Activated B cell treated with CpG ODN at 0.5 μM for 24 hours (primary cell): Measurements from ENCODE around the gene COLEC12. TPM values are rescaled to one million over a fixed set of nuclear protein-coding genes. Genes with fewer than 3 reads are reported as not detected.

Source experiments
- ATAC-seq: fragments of 200-7000 bp; cut with Tn5 transposase; one replicate; pipeline ENCODE4 v1.10.0; 2021; ENCODE audit warnings: low read depth, mild to moderate bottlenecking, moderate library complexity
- CTCF ChIA-PET: fragments of 350-600 bp; sonication (Branson Sonifier 250); formaldehyde crosslinking; loops from one replicate; lab custom pipeline; 2021; ENCODE audit warnings: antibody characterized with exemption; lab: Charles Lee
- POLR2A ChIA-PET: fragments of 350-600 bp; sonication (Branson Sonifier 250); formaldehyde crosslinking; loops from one replicate; lab custom pipeline; 2021; ENCODE audit warnings: antibody characterized with exemption; lab: Charles Lee
- DNase-seq: peaks from one replicate; pipeline ENCODE4 v3.0.0; 2022
- H3K27ac Mint-ChIP-seq: one replicate; pipeline ENCODE4 v1.8.0; 2020; ENCODE audit warnings: mixed read lengths
- H3K27me3 Mint-ChIP-seq: one replicate; pipeline ENCODE4 v1.8.0; 2021; ENCODE audit warnings: mixed read lengths
- H3K36me3 Mint-ChIP-seq: one replicate; pipeline ENCODE4 v1.8.0; 2021; ENCODE audit warnings: low read depth, mixed read lengths
- H3K4me1 Mint-ChIP-seq: one replicate; pipeline ENCODE4 v1.8.0; 2021; ENCODE audit warnings: mixed read lengths
- H3K4me3 Mint-ChIP-seq: one replicate; pipeline ENCODE4 v1.8.0; 2020; ENCODE audit warnings: mild to moderate bottlenecking, mixed read lengths
- H3K9me3 Mint-ChIP-seq: one replicate; pipeline ENCODE4 v1.8.0; 2020; ENCODE audit warnings: mixed read lengths
- CTCF ChIP-seq: fragments of 200-600 bp; IDR thresholded peaks from one replicate; pipeline ENCODE4 v1.8.0; 2022; ENCODE audit warnings: antibody characterized with exemption, mild to moderate bottlenecking
- intact Hi-C: fragments of 100-400 bp; cut with micrococcal nuclease; formaldehyde crosslinking; loops from one replicate; pipeline ENCODE4 v1.15.1; 2024
- total RNA-seq: library from RNA; stranded (reverse); gene quantifications from 2 replicates; pipeline ENCODE4 v1.2.3, GENCODE V29; 2022

COLEC12 gene
- total RNA-seq, 1 donor from 2014 or later: not detected

GRCh38 chr18:286515-287310 lies 213.8 kb downstream of the COLEC12 start:
- TF ChIP-seq CTCF: no peak
- intact Hi-C loops: no loop called here
- H3K4me3 Mint-ChIP-seq: no peak overlapping the region
- ATAC-seq: no peak
- no peak for DNase-seq
- no peaks in the 10 kb centered on the region for H3K36me3 Mint-ChIP-seq
- ChIA-PET POLR2A (no interaction called here), CTCF (no interaction called here)
- H3K27ac Mint-ChIP-seq: no peak overlapping the region
- peaks cover 6% of the 10 kb centered on the region for H3K27me3 Mint-ChIP-seq
- H3K9me3 Mint-ChIP-seq: no peaks in the 10 kb centered on the region
- H3K4me1 Mint-ChIP-seq: no peaks in the 10 kb centered on the region

GRCh38 chr18:285817-286216 lies 214.7 kb downstream of the COLEC12 start:
- ChIA-PET POLR2A (no interaction called here), CTCF (no interaction called here)
- H3K9me3 Mint-ChIP-seq: no peaks in the 10 kb centered on the region
- no peaks in the 10 kb centered on the region for H3K36me3 Mint-ChIP-seq
- intact Hi-C loops: no loop called here
- TF ChIP-seq CTCF: no peak
- no peak overlapping the region for H3K4me3 Mint-ChIP-seq
- no peaks in the 10 kb centered on the region for H3K4me1 Mint-ChIP-seq
- no peak for ATAC-seq
- no peak overlapping the region for H3K27ac Mint-ChIP-seq
- no peak for DNase-seq
- peaks cover 12% of the 10 kb centered on the region for H3K27me3 Mint-ChIP-seq

GRCh38 chr18:275486-275885 lies 225.0 kb downstream of the COLEC12 start:
- peaks cover 4% of the 10 kb centered on the region for H3K9me3 Mint-ChIP-seq
- no peaks in the 10 kb centered on the region for H3K36me3 Mint-ChIP-seq
- ChIA-PET POLR2A (no interaction called here), CTCF (no interaction called here)
- no peak for TF ChIP-seq CTCF
- intact Hi-C loops: no loop called here
- no peaks in the 10 kb centered on the region for H3K4me1 Mint-ChIP-seq
- H3K27me3 Mint-ChIP-seq: peaks cover 2% of the 10 kb centered on the region
- ATAC-seq (no peak), DNase-seq (no peak)
- H3K27ac Mint-ChIP-seq: no peak overlapping the region
- H3K4me3 Mint-ChIP-seq: no peak overlapping the region

GRCh38 chr18:274313-274712 lies 226.2 kb downstream of the COLEC12 start:
- DNase-seq (no peak), ATAC-seq (no peak)
- intact Hi-C loops: no loop called here
- POLR2A ChIA-PET: no interaction called here
- peaks cover 2% of the 10 kb centered on the region for H3K27me3 Mint-ChIP-seq
- H3K36me3 Mint-ChIP-seq: no peaks in the 10 kb centered on the region
- CTCF ChIA-PET: no interaction called here
- no peak for TF ChIP-seq CTCF
- H3K9me3 Mint-ChIP-seq: peaks cover 4% of the 10 kb centered on the region
- no peak overlapping the region for H3K27ac Mint-ChIP-seq
- H3K4me3 Mint-ChIP-seq: no peak overlapping the region
- peaks cover 6% of the 10 kb centered on the region for H3K4me1 Mint-ChIP-seq

- intact Hi-C loops: no loop called here
- Mint-ChIP-seq H3K9me3 (peaks cover 2% of the 10 kb centered on the region), H3K36me3 (peaks cover 3% of the 10 kb centered on the region), H3K4me1 (peaks cover 12% of the 10 kb centered on the region), H3K4me3 (no peak overlapping the region), H3K27me3 (peaks cover 2% of the 10 kb centered on the region), H3K27ac (no peak overlapping the region)
- ATAC-seq: no peak
- no peak for DNase-seq
- no peak for TF ChIP-seq CTCF
- POLR2A ChIA-PET: no interaction called here
- CTCF ChIA-PET: no interaction called here
Observed at GRCh38 chr18:273525-273924, 227.0 kb downstream of the COLEC12 start.
